Limb (tissue), 2 donors: ENCODE measurements around the gene MROH8.
A peak's percentile ranks its signal among the peaks of the same experiment; 100 is the strongest.

Source experiments
- DNase-seq, 2 donors: peaks; one replicate each; pipeline ENCODE4 v3.0.0-alpha.2; 2016; ENCODE audit errors: extremely low spot score in 2 of 2

The MROH8 gene

GRCh38 chr20:37178839-37179682 is at the start of gene MROH8, which contains the start of gene RPN2:
Gene MROH8 (minus strand): TSS chr20:37179548.
Gene RPN2 (plus strand): TSS chr20:37179330. CDS start chr20:37179357, 27 bp downstream.
- peak; percentile 98 for DNase-seq

DNA sequence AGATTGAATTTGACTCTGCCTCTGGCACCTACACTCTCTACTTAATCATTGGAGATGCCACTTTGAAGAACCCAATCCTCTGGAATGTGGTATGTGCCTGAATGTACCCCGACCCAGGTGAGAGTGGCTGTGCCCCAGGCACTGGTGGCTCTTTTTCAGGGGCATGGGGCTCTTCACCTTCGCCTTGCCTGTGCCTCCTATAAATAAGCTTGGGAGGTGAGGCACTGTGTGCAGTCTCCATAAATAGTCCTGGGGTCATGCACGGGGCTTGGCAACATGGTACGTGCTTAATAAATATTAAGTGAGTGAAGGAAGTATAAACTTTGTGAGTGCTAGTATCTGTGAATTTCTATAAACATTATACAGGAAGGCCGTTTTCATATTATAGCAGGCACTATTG is 49.3 kb upstream of the MROH8 start:
- no peak for DNase-seq

DNA sequence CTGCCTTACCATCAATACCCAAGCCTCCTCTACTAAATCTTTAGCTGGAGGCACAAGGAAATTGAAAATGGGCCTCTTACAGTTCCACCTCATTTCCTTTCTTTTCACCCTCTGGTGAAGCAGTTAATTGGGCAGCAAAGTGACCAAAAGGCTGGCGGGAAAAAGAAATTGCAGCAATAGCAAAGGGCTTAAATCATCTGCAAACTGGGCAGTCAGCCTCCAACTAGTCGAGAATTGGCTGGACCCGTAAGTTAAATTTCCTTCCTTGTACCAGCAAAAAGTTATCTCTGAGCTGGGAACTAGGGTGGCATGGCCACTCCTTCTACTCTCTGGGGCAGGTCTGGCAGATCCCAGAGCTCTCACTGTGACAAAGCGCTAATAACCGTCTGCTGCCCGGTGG is 48.7 kb upstream of the MROH8 start:
- DNase-seq, result no peak

- DNase-seq, result no peak
Observed at GRCh38 chr20:37226889-37227288, 47.5 kb upstream of the MROH8 start.

- no peak for DNase-seq
Observed at GRCh38 chr20:37225146-37225545, 45.8 kb upstream of the MROH8 start.

GRCh38 chr20:37223053-37223452 is 43.7 kb upstream of the MROH8 start:
- no peak for DNase-seq

GRCh38 chr20:37222086-37222485 is 42.7 kb upstream of the MROH8 start:
- no peak for DNase-seq

GRCh38 chr20:37220731-37221130 is 41.4 kb upstream of the MROH8 start:
- DNase-seq, result no peak

DNA sequence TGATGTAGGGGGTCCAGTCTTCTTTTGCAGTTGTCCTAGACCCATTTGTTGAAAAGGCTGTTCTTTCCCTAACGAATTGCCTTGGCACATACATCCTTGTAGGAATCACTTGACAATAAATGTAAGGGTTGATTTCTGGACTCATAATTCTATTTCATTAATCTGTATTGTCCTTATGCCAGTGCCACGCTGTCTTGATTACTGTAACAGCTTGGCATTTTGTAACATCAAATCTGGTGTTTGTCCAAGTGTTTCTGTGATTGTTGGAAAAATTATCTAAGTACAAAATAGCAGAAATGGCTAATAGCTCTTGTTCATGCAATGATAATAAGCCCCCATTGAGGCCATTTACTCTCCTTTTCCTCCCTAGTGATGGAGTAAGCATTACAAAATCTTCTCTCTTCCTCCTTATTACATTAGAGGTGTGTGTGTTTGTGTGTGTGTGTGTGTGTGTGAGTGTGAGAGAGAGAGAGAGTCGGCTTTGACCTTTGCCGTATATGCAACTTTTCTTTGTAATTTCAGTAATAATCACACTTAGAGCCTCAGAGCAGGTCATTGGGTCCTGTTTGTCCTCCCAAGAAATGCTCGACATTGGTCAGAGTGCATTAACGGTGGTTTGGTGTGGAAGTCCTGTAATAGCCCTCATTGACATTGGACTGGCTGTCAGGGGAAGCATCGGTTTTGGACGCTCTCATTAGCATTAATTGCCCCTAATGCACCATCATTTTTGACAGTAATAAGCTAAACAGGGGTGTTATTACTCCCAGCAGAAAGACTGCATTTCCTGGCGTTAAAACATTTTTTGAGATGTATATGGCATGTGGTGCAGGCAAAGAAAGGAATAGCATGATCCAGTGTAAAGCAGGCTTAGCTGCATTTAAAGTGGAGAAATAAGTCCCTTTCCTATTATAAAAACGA is 40.7 kb upstream of the MROH8 start:
- no peak for DNase-seq

DNA sequence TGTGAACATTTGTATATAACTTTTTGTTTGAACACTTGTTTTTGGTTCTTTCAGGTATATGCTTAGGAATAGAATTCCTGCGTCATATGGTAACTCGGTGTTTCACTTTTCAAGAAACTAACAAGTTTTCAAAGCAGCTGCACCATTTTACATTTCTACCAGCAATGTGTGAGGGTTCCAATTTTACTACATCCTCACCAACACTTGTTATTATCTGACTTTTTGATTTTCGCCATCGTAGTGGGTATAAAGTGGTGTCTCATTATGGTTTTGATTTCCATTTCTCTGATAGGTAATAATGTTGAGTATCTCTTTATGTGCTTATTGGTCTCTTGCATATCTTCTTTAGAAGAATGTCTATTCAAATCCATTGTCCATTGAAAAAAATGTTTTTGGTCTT is 39.6 kb upstream of the MROH8 start:
- no peak for DNase-seq

GRCh38 chr20:37218441-37218840 is 39.1 kb upstream of the MROH8 start:
- no peak for DNase-seq

- DNase-seq, result no peak
Observed at GRCh38 chr20:37209661-37210314, 30.4 kb upstream of the MROH8 start.

- no peak for DNase-seq
Observed at GRCh38 chr20:37209193-37209592, 29.8 kb upstream of the MROH8 start.

DNA sequence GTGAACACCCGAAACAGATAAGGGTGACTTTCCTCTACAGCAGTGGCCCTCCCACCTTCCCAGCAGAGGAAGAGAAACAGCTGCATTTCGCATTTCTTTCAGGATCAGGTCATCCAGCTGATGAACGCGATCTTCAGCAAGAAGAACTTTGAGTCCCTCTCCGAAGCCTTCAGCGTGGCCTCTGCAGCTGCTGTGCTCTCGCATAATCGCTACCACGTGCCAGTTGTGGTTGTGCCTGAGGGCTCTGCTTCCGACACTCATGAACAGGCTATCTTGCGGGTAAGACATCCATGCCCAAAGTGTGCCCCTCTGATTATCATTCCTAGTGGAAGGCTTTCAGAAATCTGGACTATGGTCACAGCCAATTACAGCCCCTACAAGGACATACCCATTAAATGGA is 27.8 kb upstream of the MROH8 start:
- DNase-seq, result no peak

DNA sequence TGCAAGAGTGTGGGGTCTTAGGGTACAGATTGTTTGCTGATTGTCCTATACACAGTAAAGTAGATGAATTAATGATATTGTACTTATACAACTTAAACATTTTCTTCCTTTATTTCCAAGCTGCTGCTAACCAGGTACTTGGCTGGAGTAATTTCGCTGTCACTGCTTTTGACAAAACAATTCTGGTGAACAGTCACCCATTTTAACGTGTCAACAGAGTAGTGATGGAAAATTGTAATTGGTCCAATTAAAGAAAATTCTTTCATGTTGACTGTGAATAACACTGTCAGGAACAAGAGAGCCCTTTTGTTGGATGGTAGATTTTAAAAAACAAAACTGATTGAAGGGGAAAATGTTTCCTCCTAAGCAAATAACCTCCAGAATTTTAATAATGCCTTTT is 26.4 kb upstream of the MROH8 start:
- DNase-seq, result no peak

GRCh38 chr20:37205130-37205529 is 25.8 kb upstream of the MROH8 start:
- no peak for DNase-seq

DNA sequence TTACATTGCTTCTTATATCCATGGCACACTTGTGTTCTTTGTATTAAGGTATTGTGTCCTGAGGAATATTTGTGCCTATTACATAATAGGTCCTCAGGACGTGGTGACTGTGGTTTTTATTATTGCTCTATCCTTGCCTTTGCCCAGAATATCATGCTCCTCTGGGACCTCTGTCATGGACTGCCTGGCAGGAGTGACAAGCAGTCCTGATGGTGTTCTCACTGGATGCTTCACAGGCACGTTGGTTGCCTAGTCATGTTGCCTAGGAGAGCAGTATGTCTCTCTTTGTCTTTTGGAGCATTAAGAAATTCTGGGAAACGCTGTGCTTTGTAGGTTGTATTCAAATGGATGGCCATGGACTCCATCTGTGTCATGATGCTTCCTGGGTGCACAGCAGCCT is 24.7 kb upstream of the MROH8 start:
- DNase-seq, result no peak

GRCh38 chr20:37202267-37202943 is 23.1 kb upstream of the MROH8 start:
- DNase-seq, result peak in 1 of 2 donors; percentile 36

- DNase-seq, result no peak
Observed at GRCh38 chr20:37201827-37202162, 22.4 kb upstream of the MROH8 start.

DNA sequence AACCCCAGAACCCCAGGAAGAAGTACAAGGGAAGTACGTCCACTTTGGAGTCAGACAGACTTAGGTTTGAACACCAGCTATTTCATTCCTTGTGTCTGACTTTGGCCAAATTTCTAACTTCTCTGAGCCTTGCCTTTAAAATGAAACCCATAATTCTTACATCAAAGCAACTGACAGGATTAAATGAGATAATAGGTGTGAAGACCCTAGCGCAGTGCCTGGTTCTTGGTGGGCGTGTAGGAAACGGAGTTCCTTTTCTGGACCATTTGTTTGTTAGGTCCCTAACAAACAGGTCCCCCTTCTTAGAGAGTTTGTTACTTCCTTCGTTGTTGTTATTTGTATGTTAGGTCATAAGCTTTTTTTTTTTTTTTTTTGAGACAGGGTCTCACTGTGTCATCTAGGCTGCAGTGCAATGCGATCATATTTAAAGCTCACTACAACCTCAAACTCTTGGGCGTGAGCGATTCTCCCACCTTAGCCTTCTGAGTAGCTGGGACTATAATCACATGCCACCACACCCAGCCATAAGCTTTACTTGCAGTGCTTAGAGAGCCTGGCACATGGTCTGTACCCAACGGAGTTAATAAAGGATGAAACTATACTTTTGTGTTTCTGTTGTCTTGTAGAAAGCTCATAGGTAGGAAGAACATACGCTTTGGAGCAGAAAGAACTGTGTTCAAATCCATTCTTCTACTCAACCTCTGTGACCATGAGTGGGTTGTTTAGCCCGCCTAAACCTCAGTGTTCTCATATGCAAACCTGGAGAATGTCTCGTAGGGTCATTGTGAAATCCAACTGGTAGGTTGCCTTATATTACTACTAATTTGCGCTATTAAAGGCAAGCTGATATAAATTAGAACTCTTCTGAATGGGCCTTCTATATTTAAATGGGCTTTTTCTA is 21.8 kb upstream of the MROH8 start:
- no peak for DNase-seq
